Panc1 (cell line): ENCODE data around the gene DIS3L2.

Experiments used
- CTCF ChIP-seq: fragments of 450-650 bp; IDR thresholded peaks from 2 replicates; pipeline ENCODE4 v1.5.1; 2017; ENCODE audit warnings: mild to moderate bottlenecking
- TCF7L2 ChIP-seq: IDR thresholded peaks from 2 replicates; pipeline ENCODE4 v1.6.1; 2011; ENCODE audit warnings: mild to moderate bottlenecking, low read depth, low read length, inconsistent platforms

GRCh38 chr2:232147440-232148077 lies 186.0 kb downstream of the DIS3L2 start:
- no peak for TF ChIP-seq CTCF
- TF ChIP-seq TCF7L2: no peak
